Measurements from ENCODE around the gene SNRPA. TPM values are rescaled to one million over a fixed set of nuclear protein-coding genes. Genes with fewer than 3 reads are reported as not detected.

Gene SNRPA
- total RNA-seq, 1 donor from 2014 or later: 51.7 TPM

DNA sequence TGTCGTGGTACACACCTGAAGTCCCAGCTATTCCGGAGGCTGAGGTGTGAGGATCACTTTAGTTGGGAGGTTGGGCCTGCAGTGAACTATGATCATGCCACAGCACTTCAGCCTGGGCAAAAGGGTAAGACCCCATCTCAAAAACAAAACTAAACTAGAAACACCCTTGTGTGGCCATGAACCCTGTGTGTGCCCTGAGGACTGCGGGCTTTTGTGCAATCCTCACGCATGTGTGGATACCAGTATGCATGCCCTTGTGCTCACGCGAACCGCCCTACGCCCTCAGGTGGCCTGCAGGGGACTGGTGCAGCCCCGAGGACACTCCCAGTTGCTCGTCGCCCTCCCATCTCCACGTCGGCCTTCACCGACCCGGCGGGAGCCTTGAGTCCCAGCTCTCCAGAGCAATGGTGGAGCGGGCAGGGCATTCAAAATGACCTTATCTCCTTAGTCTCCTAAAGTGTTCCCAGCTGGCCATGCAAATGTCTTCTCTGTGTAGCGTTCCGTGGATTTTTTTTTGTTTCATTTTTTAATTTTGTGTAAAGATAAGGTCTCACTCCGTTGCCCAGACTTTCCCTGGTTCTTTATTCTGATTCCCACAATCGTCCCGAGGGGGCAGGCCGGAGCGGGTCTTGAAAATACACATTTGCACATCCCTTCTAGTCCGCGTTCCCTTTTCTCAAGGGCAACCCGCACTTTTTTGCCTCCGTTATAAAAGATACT is 47.1 kb downstream of the SNRPA start:
- Histone ChIP-seq H3K4me1 (peaks cover 40% of the 10 kb centered on the region), H3K4me3 (peak overlapping the region; percentile 56), H3K36me3 (peaks cover 20% of the 10 kb centered on the region), H3K9me3 (no peaks in the 10 kb centered on the region), H3K27ac (peak overlapping the region; percentile 91), H3K27me3 (no peaks in the 10 kb centered on the region)
- DNase-seq (peak; percentile 91), ATAC-seq (peak; percentile 57)
- intact Hi-C loops (cut with DNase I): no loop called here
- peak; percentile 41 for TF ChIP-seq CTCF (IDR thresholded peaks at IDR 0.05)

DNA sequence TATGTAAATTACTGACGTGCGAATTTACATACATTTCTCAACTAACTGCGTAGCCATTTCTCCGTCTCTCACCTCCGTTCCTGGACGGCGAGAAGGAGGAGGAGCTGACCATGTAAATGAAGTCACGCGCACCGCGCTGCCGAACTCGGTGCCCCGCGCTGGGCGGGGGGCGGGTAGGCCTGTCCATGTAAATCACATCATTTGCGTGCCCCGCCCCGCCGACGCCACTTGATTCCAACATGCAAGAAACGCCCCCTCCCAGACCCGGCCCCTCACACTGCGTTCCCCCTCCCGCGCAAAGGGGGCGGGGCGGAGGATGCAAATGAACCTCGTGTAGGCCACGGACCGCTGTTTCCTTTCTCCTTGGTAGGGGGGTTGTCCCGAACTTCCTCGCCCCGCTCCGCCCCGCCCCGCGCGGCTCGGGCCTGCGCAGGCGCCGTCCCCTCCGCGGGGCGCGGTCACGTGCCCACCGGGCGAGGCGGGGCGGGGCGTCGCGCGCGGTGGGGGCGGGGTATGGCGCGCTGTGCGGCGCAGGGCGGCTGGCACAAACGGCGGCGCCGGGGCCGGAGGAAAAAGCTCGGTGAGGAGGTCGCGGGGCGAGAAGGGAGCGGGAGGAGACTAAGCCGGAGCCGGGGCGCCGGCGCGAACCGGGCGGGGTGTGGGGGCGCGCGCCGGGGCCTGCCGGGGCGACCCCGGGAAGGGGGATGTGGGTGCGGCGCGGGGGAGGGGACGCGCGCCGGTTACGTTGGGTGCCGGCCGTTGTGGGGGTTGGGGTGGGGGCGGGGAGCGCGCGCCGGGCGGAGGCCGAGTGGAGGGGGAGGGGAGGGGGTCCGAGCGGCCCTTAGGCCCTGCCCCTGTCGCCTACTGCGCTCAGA is 47.9 kb downstream of the SNRPA start, which contains the start of gene EGLN2:
TSS of gene EGLN2 (plus strand) at position 509 of the 875 bp plus-strand sequence. CDS start 1,382 bp downstream, outside the sequence.
- DNase-seq (peak; percentile 100), ATAC-seq (peak; percentile 90)
- Histone ChIP-seq H3K9me3 (no peaks in the 10 kb centered on the region), H3K4me1 (peaks cover 47% of the 10 kb centered on the region), H3K36me3 (peaks cover 24% of the 10 kb centered on the region), H3K4me3 (peak within 1 kb of the TSS; percentile 96), H3K27ac (peak within 1 kb of the TSS; percentile 92), H3K27me3 (no peaks in the 10 kb centered on the region)
- intact Hi-C loops (cut with DNase I): no loop called here
- TF ChIP-seq CTCF (IDR thresholded peaks at IDR 0.05): no peak

DNA sequence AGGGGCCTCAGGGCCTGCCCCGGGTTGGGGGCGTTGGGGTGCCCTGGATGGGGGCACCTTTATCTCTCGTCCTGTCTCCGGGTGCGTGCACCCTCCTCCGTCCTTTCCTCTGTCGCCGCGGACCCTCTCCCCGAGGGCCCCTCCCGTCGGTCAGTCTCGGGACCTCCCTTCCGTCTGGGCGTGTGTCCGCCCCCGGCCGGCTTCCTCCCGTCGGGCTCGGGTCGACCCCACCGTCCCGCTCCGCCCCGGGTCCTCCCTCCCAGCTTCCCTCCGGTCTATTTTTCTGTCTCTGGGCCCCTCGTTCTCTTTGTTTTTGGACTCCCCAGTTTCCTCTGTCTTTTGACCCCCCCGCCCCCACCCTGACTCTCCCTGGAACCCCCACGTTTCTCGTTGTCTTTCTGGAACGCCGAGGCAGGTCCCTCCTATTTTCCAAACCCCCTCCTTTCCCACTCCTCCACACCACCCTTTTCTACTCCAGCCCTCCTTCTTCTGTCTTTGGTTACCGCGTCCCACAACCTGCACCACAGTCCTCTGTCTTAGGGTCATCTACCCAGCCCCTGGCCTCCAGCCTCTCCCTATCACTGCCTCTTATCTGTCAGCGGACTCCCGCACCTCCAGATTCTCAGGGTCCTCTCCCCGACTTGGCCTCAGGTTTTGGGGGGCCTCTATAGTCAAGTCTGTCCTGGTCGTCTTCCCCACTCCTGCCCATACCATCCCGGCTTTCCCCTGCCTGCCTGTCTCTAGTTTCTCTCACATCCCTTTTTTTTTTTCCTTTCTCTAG is 48.7 kb downstream of the SNRPA start:
- Histone ChIP-seq H3K36me3 (peaks cover 31% of the 10 kb centered on the region), H3K27me3 (no peaks in the 10 kb centered on the region), H3K4me3 (peak overlapping the region; percentile 96), H3K4me1 (peaks cover 56% of the 10 kb centered on the region), H3K27ac (peak overlapping the region; percentile 92), H3K9me3 (no peaks in the 10 kb centered on the region)
- DNase-seq: peak; percentile 86
- TF ChIP-seq CTCF (IDR thresholded peaks at IDR 0.05): no peak
- ATAC-seq: peak; percentile 6
- intact Hi-C loops (cut with DNase I): no loop called here

DNA sequence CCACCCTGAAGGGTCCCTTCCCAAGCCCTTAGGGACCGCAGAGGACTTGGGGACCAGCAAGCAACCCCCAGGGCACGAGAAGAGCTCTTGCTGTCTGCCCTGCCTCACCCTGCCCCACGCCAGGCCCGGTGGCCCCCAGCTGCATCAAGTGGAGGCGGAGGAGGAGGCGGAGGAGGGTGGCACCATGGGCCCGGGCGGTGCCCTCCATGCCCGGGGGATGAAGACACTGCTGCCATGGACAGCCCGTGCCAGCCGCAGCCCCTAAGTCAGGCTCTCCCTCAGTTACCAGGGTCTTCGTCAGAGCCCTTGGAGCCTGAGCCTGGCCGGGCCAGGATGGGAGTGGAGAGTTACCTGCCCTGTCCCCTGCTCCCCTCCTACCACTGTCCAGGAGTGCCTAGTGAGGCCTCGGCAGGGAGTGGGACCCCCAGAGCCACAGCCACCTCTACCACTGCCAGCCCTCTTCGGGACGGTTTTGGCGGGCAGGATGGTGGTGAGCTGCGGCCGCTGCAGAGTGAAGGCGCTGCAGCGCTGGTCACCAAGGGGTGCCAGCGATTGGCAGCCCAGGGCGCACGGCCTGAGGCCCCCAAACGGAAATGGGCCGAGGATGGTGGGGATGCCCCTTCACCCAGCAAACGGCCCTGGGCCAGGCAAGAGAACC is 49.5 kb downstream of the SNRPA start:
- Histone ChIP-seq H3K9me3 (no peaks in the 10 kb centered on the region), H3K4me1 (peaks cover 63% of the 10 kb centered on the region), H3K36me3 (peaks cover 38% of the 10 kb centered on the region), H3K27me3 (no peaks in the 10 kb centered on the region), H3K4me3 (peak overlapping the region; percentile 96), H3K27ac (peak overlapping the region; percentile 92)
- intact Hi-C loops (cut with DNase I): no loop called here
- no peak for ATAC-seq
- no peak for TF ChIP-seq CTCF (IDR thresholded peaks at IDR 0.05)
- DNase-seq: peak; percentile 73

DNA sequence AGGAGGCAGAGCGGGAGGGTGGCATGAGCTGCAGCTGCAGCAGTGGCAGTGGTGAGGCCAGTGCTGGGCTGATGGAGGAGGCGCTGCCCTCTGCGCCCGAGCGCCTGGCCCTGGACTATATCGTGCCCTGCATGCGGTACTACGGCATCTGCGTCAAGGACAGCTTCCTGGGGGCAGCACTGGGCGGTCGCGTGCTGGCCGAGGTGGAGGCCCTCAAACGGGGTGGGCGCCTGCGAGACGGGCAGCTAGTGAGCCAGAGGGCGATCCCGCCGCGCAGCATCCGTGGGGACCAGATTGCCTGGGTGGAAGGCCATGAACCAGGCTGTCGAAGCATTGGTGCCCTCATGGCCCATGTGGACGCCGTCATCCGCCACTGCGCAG is 50.0 kb downstream of the SNRPA start:
- no peak for ATAC-seq
- H3K4me3 ChIP-seq: peak overlapping the region; percentile 96
- H3K27ac ChIP-seq: peak overlapping the region; percentile 92
- peak; percentile 63 for DNase-seq
- peaks cover 68% of the 10 kb centered on the region for H3K4me1 ChIP-seq
- intact Hi-C loops (cut with DNase I): no loop called here
- no peaks in the 10 kb centered on the region for H3K9me3 ChIP-seq
- peaks cover 43% of the 10 kb centered on the region for H3K36me3 ChIP-seq
- H3K27me3 ChIP-seq: no peaks in the 10 kb centered on the region
- TF ChIP-seq CTCF (IDR thresholded peaks at IDR 0.05): no peak

Data from upper lobe of right lung (tissue), 1 donor.